ENCODE results near the gene CFAP77.

- TF ChIP-seq, protein P1, sequence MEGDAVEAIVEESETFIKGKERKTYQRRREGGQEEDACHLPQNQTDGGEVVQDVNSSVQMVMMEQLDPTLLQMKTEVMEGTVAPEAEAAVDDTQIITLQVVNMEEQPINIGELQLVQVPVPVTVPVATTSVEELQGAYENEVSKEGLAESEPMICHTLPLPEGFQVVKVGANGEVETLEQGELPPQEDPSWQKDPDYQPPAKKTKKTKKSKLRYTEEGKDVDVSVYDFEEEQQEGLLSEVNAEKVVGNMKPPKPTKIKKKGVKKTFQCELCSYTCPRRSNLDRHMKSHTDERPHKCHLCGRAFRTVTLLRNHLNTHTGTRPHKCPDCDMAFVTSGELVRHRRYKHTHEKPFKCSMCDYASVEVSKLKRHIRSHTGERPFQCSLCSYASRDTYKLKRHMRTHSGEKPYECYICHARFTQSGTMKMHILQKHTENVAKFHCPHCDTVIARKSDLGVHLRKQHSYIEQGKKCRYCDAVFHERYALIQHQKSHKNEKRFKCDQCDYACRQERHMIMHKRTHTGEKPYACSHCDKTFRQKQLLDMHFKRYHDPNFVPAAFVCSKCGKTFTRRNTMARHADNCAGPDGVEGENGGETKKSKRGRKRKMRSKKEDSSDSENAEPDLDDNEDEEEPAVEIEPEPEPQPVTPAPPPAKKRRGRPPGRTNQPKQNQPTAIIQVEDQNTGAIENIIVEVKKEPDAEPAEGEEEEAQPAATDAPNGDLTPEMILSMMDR (IDR thresholded peaks at IDR 0.05): no peak
- TF ChIP-seq POLR2A (IDR thresholded peaks at IDR 0.05): no peak
Observed at GRCh38 chr9:132531195-132531594, 121.2 kb downstream of the CFAP77 start.

Data from transverse colon (tissue), 3 donors.